Ovary (tissue), 3 donors: Measurements from ENCODE around the gene IFT57.

Experiments used
- POLR2A ChIP-seq: fragments of 450-650 bp; IDR thresholded peaks from one replicate; pipeline ENCODE4 v1.6.1; 2017; ENCODE audit warnings: antibody characterized with exemption, mild to moderate bottlenecking, moderate library complexity
- TF ChIP-seq, protein P1 (sequence below), 3 donors: fragments of 450-650 bp in 2 of 3; fragments of 200-600 bp in 1 of 3; IDR thresholded peaks; one replicate each; pipeline versions ENCODE4 v1.5.1 to v1.8.0; 2016 to 2022; ENCODE audit warnings: antibody characterized with exemption in 3 of 3, mild to moderate bottlenecking in 1 of 3
- donor health status: DM: no; HTN: no; CAD: no.

DNA sequence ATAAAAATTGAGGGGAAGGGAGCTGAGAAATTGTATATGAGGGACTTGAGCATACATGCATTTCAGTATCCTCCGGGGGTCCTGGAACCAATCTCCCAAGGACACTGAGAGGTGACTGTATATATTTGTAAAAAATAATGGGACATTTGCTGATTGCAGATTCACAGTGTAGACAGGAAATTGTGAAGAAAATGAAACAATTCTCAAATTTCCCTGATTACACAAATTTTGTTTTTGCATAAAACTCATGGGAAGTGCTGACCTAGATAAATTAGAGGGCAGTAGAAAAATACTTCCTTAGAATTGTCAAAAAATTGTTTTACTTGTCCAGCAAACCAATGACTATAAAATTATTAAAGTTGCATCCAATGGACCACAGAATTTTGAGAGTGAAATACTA, 64.0 kb downstream of the IFT57 start:
- TF ChIP-seq, protein P1, sequence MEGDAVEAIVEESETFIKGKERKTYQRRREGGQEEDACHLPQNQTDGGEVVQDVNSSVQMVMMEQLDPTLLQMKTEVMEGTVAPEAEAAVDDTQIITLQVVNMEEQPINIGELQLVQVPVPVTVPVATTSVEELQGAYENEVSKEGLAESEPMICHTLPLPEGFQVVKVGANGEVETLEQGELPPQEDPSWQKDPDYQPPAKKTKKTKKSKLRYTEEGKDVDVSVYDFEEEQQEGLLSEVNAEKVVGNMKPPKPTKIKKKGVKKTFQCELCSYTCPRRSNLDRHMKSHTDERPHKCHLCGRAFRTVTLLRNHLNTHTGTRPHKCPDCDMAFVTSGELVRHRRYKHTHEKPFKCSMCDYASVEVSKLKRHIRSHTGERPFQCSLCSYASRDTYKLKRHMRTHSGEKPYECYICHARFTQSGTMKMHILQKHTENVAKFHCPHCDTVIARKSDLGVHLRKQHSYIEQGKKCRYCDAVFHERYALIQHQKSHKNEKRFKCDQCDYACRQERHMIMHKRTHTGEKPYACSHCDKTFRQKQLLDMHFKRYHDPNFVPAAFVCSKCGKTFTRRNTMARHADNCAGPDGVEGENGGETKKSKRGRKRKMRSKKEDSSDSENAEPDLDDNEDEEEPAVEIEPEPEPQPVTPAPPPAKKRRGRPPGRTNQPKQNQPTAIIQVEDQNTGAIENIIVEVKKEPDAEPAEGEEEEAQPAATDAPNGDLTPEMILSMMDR (IDR thresholded peaks at IDR 0.05), result no peak
- TF ChIP-seq POLR2A, result no peak
